RWPE1 (cell line): ENCODE data around the gene STK35.
A peak's percentile ranks its signal among the peaks of the same experiment; 100 is the strongest.

Experiments
- CTCF ChIA-PET: fragments of 350-600 bp; sonication (Branson Sonifier 250); formaldehyde crosslinking; extraction: SDS; loops from one replicate; lab custom pipeline; 2021; lab: Yijun Ruan, JAX
- POLR2A ChIA-PET: fragments of 400-600 bp; formaldehyde crosslinking; extraction: SDS; loops from one replicate; lab custom pipeline; 2020; ENCODE audit warnings: antibody characterized with exemption; ENCODE audit not compliant: low non-redundant PET; lab: Yijun Ruan, JAX
- DNase-seq: peaks from one replicate; pipeline ENCODE4 v3.0.0; 2012; ENCODE audit warnings: low spot score
- H3K27ac ChIP-seq: fragments of 450-650 bp; 2 replicates; pipeline ENCODE4 v1.5.1; 2017
- TF ChIP-seq, protein P1 (sequence below): fragments of 450-650 bp; conservative IDR thresholded peaks from 2 replicates; pipeline ENCODE4 v1.5.1; 2017; ENCODE audit warnings: low read depth, mild to moderate bottlenecking

STK35 gene

DNA sequence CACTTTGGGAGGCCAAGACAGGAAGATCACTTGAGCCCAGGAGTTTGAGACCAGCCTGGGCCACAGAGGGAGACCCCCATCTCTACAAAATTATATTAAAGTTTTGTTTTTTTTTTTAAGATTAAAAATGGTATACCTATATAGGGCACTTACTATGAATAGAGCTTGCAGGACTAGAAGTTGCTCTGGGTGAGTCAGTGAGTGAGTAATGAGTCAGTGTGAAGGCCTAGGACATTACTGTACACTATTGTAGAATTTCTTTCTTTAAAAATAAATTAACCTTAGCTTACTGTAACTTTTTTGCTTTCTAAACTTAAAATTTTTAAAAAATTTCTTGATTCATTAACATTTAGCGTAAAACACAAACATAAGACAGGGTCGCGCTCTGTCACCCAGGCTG is 29.7 kb downstream of the STK35 start:
- H3K27ac ChIP-seq = peak overlapping the region; percentile 72; the same call in 1 of the 2 replicates
- peak; percentile 38 for DNase-seq
- POLR2A ChIA-PET = no interaction called here
- TF ChIP-seq, protein P1, sequence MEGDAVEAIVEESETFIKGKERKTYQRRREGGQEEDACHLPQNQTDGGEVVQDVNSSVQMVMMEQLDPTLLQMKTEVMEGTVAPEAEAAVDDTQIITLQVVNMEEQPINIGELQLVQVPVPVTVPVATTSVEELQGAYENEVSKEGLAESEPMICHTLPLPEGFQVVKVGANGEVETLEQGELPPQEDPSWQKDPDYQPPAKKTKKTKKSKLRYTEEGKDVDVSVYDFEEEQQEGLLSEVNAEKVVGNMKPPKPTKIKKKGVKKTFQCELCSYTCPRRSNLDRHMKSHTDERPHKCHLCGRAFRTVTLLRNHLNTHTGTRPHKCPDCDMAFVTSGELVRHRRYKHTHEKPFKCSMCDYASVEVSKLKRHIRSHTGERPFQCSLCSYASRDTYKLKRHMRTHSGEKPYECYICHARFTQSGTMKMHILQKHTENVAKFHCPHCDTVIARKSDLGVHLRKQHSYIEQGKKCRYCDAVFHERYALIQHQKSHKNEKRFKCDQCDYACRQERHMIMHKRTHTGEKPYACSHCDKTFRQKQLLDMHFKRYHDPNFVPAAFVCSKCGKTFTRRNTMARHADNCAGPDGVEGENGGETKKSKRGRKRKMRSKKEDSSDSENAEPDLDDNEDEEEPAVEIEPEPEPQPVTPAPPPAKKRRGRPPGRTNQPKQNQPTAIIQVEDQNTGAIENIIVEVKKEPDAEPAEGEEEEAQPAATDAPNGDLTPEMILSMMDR = no peak
- CTCF ChIA-PET = interaction anchor here (0.8 to 2.2 kb wide), 2 partner anchors 41 to 354 kb away, joined by 5 to 6 read pairs; no protein-coding TSS in a partner anchor

DNA sequence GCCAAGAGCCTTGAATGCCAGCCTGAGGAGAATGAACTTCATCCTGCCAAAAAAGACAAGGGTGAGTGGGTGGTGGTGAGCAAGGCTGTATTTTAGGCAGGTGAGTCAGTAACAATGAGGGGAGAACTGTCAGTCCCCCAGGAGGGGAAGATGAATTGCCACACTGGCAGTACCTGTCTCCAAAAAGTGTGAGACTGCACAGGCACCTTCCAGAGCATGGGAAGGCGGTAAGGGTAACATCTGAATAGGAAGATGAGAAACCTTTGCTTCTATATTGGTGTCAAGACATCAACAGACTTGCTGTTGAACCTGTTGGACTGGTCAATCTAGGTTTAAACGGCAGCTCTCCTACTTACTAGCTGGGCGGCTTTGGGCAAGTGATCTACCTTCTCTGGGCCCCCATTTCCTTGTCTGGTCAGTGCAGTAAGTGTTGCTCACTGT is 30.9 kb downstream of the STK35 start:
- TF ChIP-seq, protein P1 = no peak
- CTCF ChIA-PET = interaction anchor here (0.6 to 2.2 kb wide), 2 partner anchors 40 to 160 kb away, joined by 3 to 6 read pairs; no protein-coding TSS in a partner anchor
- POLR2A ChIA-PET = no interaction called here
- H3K27ac ChIP-seq = peak overlapping the region; percentile 72
- DNase-seq = peak; percentile 63

DNA sequence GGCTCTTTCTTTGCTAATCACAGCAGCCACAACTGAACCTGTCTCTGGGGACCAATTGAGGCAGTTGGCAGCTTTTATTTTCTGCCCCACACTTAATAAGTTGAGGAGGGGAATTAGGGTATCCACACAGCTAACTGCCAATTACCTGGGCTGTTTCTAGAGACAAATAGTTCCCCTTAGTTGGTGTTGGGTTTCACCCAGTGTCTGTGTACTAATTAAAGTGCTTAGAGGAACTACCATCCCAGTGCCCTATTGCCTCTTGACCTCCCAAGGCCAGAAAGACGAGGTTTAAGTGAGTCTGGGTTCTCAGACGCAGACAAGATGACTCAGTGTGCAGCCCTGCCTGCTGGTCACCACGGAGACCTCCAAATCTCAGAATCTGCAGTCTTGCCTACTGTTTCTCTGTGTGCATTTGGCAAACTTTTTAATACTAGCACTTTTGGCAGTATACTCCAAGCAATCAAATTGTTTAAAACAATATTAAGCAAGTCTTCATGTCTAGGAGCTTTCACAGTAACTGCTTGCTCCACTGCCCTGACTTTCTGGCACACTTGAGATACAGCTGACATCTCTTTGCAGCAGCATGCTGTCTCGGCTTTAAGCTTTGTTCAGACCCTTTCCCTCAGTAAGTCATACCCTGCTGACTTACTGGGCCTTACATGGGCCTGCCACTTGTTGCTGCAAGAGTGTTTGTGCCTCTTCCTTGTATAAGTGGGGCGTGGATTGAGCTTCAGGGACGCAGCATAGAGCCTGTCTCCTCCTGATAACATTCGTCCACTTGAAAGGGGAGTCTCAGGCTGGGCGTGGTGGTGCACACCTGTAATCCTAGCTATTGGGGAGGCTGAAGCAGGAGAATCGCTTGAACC is 31.9 kb downstream of the STK35 start:
- TF ChIP-seq, protein P1 = no peak
- H3K27ac ChIP-seq = peak overlapping the region; percentile 72
- CTCF ChIA-PET = interaction anchor here (0.7 to 2.2 kb wide), 2 partner anchors 11 to 39 kb away, joined by 4 to 6 read pairs; no protein-coding TSS in a partner anchor
- POLR2A ChIA-PET = no interaction called here
- DNase-seq = no peak

DNA sequence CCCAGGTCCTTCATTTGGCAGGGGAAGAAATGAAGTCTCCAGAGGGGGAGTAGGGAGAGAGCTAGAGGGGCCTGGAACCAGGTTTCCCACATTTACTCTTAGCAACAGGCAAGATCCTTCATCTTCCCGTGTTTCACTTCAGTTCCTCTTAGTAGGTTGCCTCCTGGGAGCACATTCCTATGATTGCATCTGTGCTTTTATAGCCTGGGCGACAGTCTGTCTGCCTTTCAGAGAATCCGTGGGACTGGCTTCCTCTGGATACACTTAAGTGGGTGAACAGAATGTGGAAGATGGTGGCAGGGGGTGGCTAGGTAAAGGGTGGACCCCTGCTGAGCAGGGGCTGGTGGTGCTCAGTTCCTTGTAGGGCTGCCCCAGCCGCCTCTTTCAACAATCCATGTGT is 33.4 kb downstream of the STK35 start:
- POLR2A ChIA-PET = no interaction called here
- CTCF ChIA-PET = interaction anchor here (0.6 kb wide), 1 partner anchor 17 kb away, joined by 3 read pairs; no protein-coding TSS in a partner anchor
- TF ChIP-seq, protein P1 = no peak
- DNase-seq = no peak
- no peak overlapping the region for H3K27ac ChIP-seq

DNA sequence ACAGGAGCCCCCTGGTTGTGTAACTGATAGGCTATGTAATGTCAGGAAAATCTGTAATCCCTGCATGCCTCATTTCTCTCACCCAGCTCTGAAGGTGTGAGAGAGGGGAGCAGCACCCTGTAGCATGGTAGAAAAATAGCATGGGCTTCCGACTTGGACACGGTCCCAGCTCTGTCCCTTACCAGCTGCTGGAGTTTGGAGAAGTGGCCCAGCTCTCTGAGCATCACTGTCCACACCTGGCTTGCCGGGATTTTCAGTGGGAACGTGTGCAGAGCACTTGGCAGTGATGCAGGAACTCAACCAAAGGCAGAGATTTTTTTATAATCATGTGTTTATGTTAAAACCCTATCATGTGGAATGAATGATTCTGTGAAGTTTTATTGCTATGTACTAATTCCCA is 34.6 kb downstream of the STK35 start:
- TF ChIP-seq, protein P1 = no peak
- no peak for DNase-seq
- CTCF ChIA-PET = no interaction called here
- POLR2A ChIA-PET = no interaction called here
- no peak overlapping the region for H3K27ac ChIP-seq

DNA sequence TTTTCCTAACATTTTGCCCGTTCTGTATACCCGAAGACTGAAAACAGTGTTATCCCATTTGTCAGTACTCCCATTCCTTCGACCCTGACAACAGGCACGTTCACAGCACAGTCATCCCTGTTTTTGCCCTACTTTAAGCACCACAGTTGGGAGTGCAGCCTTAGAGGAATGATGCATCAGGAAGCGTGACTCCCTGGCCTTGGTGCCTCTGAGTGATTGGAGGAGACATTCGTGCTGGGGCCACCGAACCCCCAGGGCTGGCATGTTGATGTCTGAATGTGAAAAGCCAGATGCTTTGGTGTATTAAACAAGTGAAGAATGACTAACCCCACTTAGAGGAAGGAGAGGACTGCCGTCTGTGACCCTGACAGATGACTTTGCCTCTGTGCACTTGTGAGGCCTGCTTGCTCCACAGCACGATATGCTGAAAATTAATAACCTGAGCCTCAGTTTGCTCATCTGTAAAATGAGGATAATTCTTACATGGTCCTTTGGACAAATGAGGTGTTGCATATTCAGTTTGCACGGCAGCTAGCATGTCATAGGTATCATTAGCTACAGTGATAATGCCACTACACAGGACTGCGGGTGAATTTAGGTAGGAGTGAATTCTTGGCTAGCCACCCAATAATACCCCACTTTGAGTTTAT is 36.0 kb downstream of the STK35 start:
- POLR2A ChIA-PET = no interaction called here
- TF ChIP-seq, protein P1 = no peak
- H3K27ac ChIP-seq = no peak overlapping the region
- CTCF ChIA-PET = interaction anchor here (0.9 to 1.1 kb wide), 2 partner anchors 10 to 36 kb away, joined by 3 to 5 read pairs; no protein-coding TSS in a partner anchor
- DNase-seq = no peak
